ENCODE data around the gene PLCB1. TPM values are rescaled to one million over a fixed set of nuclear protein-coding genes. Genes with fewer than 3 reads are reported as not detected.
A peak's percentile ranks its signal among the peaks of the same experiment; 100 is the strongest.

The PLCB1 gene
- total and polyA plus RNA-seq, 2 experiments from 2014 or later = 14.9 to 20.7 TPM

- TF ChIP-seq REST (IDR thresholded peaks at IDR 0.05; ENCODE audit: unreplicated experiment) = no peak
- no peak for TF ChIP-seq EZH2phosphoT487 (IDR thresholded peaks at IDR 0.05; ENCODE audit: unreplicated experiment)
- TF ChIP-seq, protein P1, sequence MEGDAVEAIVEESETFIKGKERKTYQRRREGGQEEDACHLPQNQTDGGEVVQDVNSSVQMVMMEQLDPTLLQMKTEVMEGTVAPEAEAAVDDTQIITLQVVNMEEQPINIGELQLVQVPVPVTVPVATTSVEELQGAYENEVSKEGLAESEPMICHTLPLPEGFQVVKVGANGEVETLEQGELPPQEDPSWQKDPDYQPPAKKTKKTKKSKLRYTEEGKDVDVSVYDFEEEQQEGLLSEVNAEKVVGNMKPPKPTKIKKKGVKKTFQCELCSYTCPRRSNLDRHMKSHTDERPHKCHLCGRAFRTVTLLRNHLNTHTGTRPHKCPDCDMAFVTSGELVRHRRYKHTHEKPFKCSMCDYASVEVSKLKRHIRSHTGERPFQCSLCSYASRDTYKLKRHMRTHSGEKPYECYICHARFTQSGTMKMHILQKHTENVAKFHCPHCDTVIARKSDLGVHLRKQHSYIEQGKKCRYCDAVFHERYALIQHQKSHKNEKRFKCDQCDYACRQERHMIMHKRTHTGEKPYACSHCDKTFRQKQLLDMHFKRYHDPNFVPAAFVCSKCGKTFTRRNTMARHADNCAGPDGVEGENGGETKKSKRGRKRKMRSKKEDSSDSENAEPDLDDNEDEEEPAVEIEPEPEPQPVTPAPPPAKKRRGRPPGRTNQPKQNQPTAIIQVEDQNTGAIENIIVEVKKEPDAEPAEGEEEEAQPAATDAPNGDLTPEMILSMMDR (conservative IDR thresholded peaks at IDR 0.05; ENCODE audit: low read depth in 2 of 2) = no peak
- TF ChIP-seq NANOG (IDR thresholded peaks at IDR 0.05; ENCODE audit: borderline replicate concordance) = no peak
- no peak for TF ChIP-seq CREB1 (CRISPR knock-in tag; IDR thresholded peaks at IDR 0.05; ENCODE audit: low read depth)
- TF ChIP-seq POLR2AphosphoS5 (IDR thresholded peaks at IDR 0.05; ENCODE audit: low read depth) = no peak
- TF ChIP-seq ETS1 (IDR thresholded peaks at IDR 0.05) = no peak
Measured at GRCh38 chr20:8342391-8342790, 210.3 kb downstream of the PLCB1 start (continued).

- ATAC-seq = no peak
- Mint-ChIP-seq H3K36me3 (ENCODE audit: low read depth) (no peaks in the 10 kb centered on the region; the same call in 2 of the 3 replicates), H3K4me3 (no peak overlapping the region)
- TF ChIP-seq ZNF331 (CRISPR knock-in tag; IDR thresholded peaks at IDR 0.05; ENCODE audit: low read depth) (no peak), STAT1 (IDR thresholded peaks at IDR 0.05; ENCODE audit: unreplicated experiment) (no peak), ZNF114 (CRISPR knock-in tag; IDR thresholded peaks at IDR 0.05) (no peak), POLR2AphosphoS5 (IDR thresholded peaks at IDR 0.05; ENCODE audit: low read depth) (no peak), NANOG (IDR thresholded peaks at IDR 0.05; ENCODE audit: borderline replicate concordance) (no peak), REST (IDR thresholded peaks at IDR 0.05; ENCODE audit: unreplicated experiment) (no peak), JUNB (IDR thresholded peaks at IDR 0.05; ENCODE audit: unreplicated experiment) (no peak), EZH2phosphoT487 (IDR thresholded peaks at IDR 0.05; ENCODE audit: unreplicated experiment) (no peak), EZH2 (IDR thresholded peaks at IDR 0.05; ENCODE audit: low read depth, unreplicated experiment) (no peak)
- TF ChIP-seq, protein P1 (conservative IDR thresholded peaks at IDR 0.05; ENCODE audit: low read depth in 2 of 2) = no peak
Measured at GRCh38 chr20:8344106-8344505, 212.0 kb downstream of the PLCB1 start.

More at GRCh38 chr20:8344106-8344505, 212.0 kb downstream of the PLCB1 start:
- no peak overlapping the region for H3K27ac ChIP-seq (ENCODE audit: low read depth)
- H3K4me2 ChIP-seq = no peak overlapping the region
- no peaks in the 10 kb centered on the region for H3K79me2 ChIP-seq (replicated peaks; ENCODE audit: insufficient read depth)
- no peaks in the 10 kb centered on the region for H4K20me1 ChIP-seq (replicated peaks; ENCODE audit: insufficient read depth)
- DNase-seq (ENCODE audit: low spot score) = no peak
- H3K9me2 ChIP-seq (ENCODE audit: insufficient read depth) = no peaks in the 10 kb centered on the region; the same call in 1 of the 2 replicates
- no peak overlapping the region for H3K4me3 ChIP-seq
- H3K36me3 ChIP-seq (ENCODE audit: insufficient read depth) = no peaks in the 10 kb centered on the region
- H2AFZ ChIP-seq = no peak overlapping the region
- no peaks in the 10 kb centered on the region for H3K27me3 ChIP-seq (ENCODE audit: insufficient read depth)
- peaks cover 4% of the 10 kb centered on the region; the same call in 1 of the 2 replicates for H3K4me1 ChIP-seq (ENCODE audit: insufficient read depth)
- Mint-ChIP-seq H3K9me3 (no peaks in the 10 kb centered on the region; the same call in 2 of the 3 replicates), H3K27me3 (ENCODE audit: insufficient read depth, low read depth, poor library complexity) (no peaks in the 10 kb centered on the region), H3K4me1 (no peaks in the 10 kb centered on the region; the same call in 1 of the 3 replicates), H3K27ac (0 out of 2 replicates have a peak overlapping the region, but pooled peaks have one; percentile 6)
- no peaks in the 10 kb centered on the region for H3F3A ChIP-seq (replicated peaks; ENCODE audit: low read depth)
